Activated T-helper 1 cell treated with anti-CD3 and anti-CD28 coated beads, Interleukin-2, amount 50 U/mL, for 16 hours (primary cell): ENCODE data around the gene SRPK2.
"Not testable (repeated sequence)": the region's sequence is repeated elsewhere in the genome, so short reads cannot be mapped to it uniquely, and the experiment has no call there.

Source experiments
- DNase-seq, 2 donors: peaks; one replicate each; pipeline ENCODE4 v3.0.0-alpha.2; 2020; ENCODE audit warnings: low read depth in 1 of 2, low spot score in 1 of 2

The SRPK2 gene

GRCh38 chr7:105195891-105196290 is 192.8 kb downstream of the SRPK2 start:
- DNase-seq, result no peak

GRCh38 chr7:105194959-105195358 is 193.8 kb downstream of the SRPK2 start:
- DNase-seq, result not testable (repeated sequence)

GRCh38 chr7:105191331-105191730 is 197.4 kb downstream of the SRPK2 start:
- DNase-seq, result no peak

GRCh38 chr7:105189859-105190492 is 198.7 kb downstream of the SRPK2 start:
- DNase-seq, result no peak

GRCh38 chr7:105188201-105188600 is 200.5 kb downstream of the SRPK2 start:
- no peak for DNase-seq

- no peak for DNase-seq
These were observed 201.2 kb downstream of the SRPK2 start for GRCh38 chr7:105187302-105188169.

GRCh38 chr7:105185290-105186010 is 203.3 kb downstream of the SRPK2 start:
- no peak for DNase-seq

GRCh38 chr7:105180002-105180401 is 208.7 kb downstream of the SRPK2 start:
- no peak for DNase-seq

- DNase-seq, result no peak
These were observed 209.7 kb downstream of the SRPK2 start for GRCh38 chr7:105178928-105179541.

- DNase-seq, result no peak
These were observed 210.5 kb downstream of the SRPK2 start for GRCh38 chr7:105178177-105178576.

GRCh38 chr7:105177026-105177425 is 211.7 kb downstream of the SRPK2 start:
- no peak for DNase-seq

- DNase-seq, result no peak
These were observed 215.1 kb downstream of the SRPK2 start for GRCh38 chr7:105173586-105173985.

GRCh38 chr7:105164751-105165150 is 224.0 kb downstream of the SRPK2 start:
- DNase-seq, result no peak

- no peak for DNase-seq
These were observed 225.0 kb downstream of the SRPK2 start for GRCh38 chr7:105163718-105164117.

- DNase-seq, result no peak
These were observed 227.4 kb downstream of the SRPK2 start for GRCh38 chr7:105161366-105161765.

GRCh38 chr7:105157278-105157677 is 231.4 kb downstream of the SRPK2 start:
- no peak for DNase-seq

- DNase-seq, result no peak
These were observed 232.0 kb downstream of the SRPK2 start for GRCh38 chr7:105156731-105157130.

- DNase-seq, result no peak
These were observed 234.6 kb downstream of the SRPK2 start for GRCh38 chr7:105154084-105154483.

GRCh38 chr7:105153531-105153930 is 235.2 kb downstream of the SRPK2 start:
- no peak for DNase-seq

- no peak for DNase-seq
These were observed 237.6 kb downstream of the SRPK2 start for GRCh38 chr7:105151152-105151551.

GRCh38 chr7:105149827-105150226 is 238.9 kb downstream of the SRPK2 start:
- no peak for DNase-seq
